HepG2 (cell line): ENCODE results near the gene NDUFB3. TPM values are rescaled to one million over a fixed set of nuclear protein-coding genes. Genes with fewer than 3 reads are reported as not detected.
A peak's percentile ranks its signal among the peaks of the same experiment; 100 is the strongest.

Source experiments
- ATF7-NPFF ChIP-seq: sonication (generic); formaldehyde crosslinking; IDR thresholded peaks from 2 replicates; pipeline ENCODE4 v1.8.1; 2023; ENCODE audit warnings: mild to moderate bottlenecking, low read depth, missing genetic modification reagents, moderate library complexity
- GPN1 ChIP-seq: sonication (generic); formaldehyde crosslinking; IDR thresholded peaks from 2 replicates; pipeline ENCODE4 v1.5.1; 2020; ENCODE audit warnings: missing genetic modification reagents, borderline replicate concordance
- IRF1 ChIP-seq: sonication (generic); formaldehyde crosslinking; IDR thresholded peaks from 2 replicates; pipeline ENCODE4 v1.4.0; 2020; ENCODE audit warnings: low read depth, mild to moderate bottlenecking, missing genetic modification reagents
- MLX ChIP-seq: IDR thresholded peaks from 2 replicates; pipeline ENCODE4 v1.6.1; 2016
- NAIF1 ChIP-seq: sonication (generic); formaldehyde crosslinking; IDR thresholded peaks from 2 replicates; pipeline ENCODE4 v1.5.0; 2020; ENCODE audit warnings: mild to moderate bottlenecking, missing genetic modification reagents, borderline replicate concordance
- NBN ChIP-seq: fragments of 450-650 bp; conservative IDR thresholded peaks from 2 replicates; pipeline ENCODE4 v1.6.1; 2017
- NCOA5 ChIP-seq: sonication (generic); formaldehyde crosslinking; IDR thresholded peaks from 2 replicates; pipeline ENCODE4 v1.4.0; 2020; ENCODE audit warnings: missing genetic modification reagents
- PRDM4 ChIP-seq: sonication (generic); formaldehyde crosslinking; IDR thresholded peaks from 2 replicates; pipeline ENCODE4 v1.9.0; 2021; ENCODE audit warnings: missing genetic modification reagents, borderline replicate concordance
- SMC3 ChIP-seq: IDR thresholded peaks from 2 replicates; pipeline ENCODE4 v1.6.1; 2011; ENCODE audit warnings: low read length, improper control_type of control experiment
- ZFX ChIP-seq: sonication (generic); formaldehyde crosslinking; IDR thresholded peaks from 2 replicates; pipeline ENCODE4 v1.4.0; 2020; ENCODE audit warnings: mild to moderate bottlenecking, low read depth, missing genetic modification reagents, moderate library complexity
- ZNF12 ChIP-seq: sonication (generic); formaldehyde crosslinking; IDR thresholded peaks from 2 replicates; pipeline ENCODE4 v1.5.0; 2020; ENCODE audit warnings: missing genetic modification reagents
- ZNF468 ChIP-seq: sonication (generic); formaldehyde crosslinking; IDR thresholded peaks from 2 replicates; pipeline ENCODE4 v1.8.0; 2022; ENCODE audit warnings: mild to moderate bottlenecking, moderate library complexity, missing genetic modification reagents
- ZNF552 ChIP-seq: sonication (generic); formaldehyde crosslinking; IDR thresholded peaks from 2 replicates; pipeline ENCODE4 v1.9.0; 2022; ENCODE audit warnings: missing genetic modification reagents, mild to moderate bottlenecking, borderline replicate concordance
- ZNF556 ChIP-seq: sonication (generic); formaldehyde crosslinking; IDR thresholded peaks from 2 replicates; pipeline ENCODE4 v1.4.0; 2020; ENCODE audit warnings: mild to moderate bottlenecking, missing genetic modification reagents, borderline replicate concordance
- ZNF562 ChIP-seq: sonication (generic); formaldehyde crosslinking; IDR thresholded peaks from 2 replicates; pipeline ENCODE4 v1.8.0; 2022; ENCODE audit warnings: missing genetic modification reagents, borderline replicate concordance
- ZNF746 ChIP-seq: sonication (generic); formaldehyde crosslinking; IDR thresholded peaks from 2 replicates; pipeline ENCODE4 v1.8.0; 2022; ENCODE audit warnings: mild to moderate bottlenecking, missing genetic modification reagents
- ZSCAN12 ChIP-seq: sonication (generic); formaldehyde crosslinking; IDR thresholded peaks from 2 replicates; pipeline ENCODE4 v1.9.0; 2021; ENCODE audit warnings: mild to moderate bottlenecking, missing genetic modification reagents
- polyA plus RNA-seq, 8 experiments: library from polyadenylated mRNA; depleted of rRNA in 3 of 8; stranded (reverse) in 7 of 8; unstranded in 1 of 8; fragments of >200 nt; fragmentation: Illumina TruSeq in 4 of 8; extraction: Trizol in 4 of 8; gene quantifications; 2 replicates each; pipeline versions ENCODE4 v1.2.1 to v1.2.3, GENCODE V29; 2011 to 2016; ENCODE audit warnings: low read depth in 4 of 8, missing spikeins in 1 of 8, mixed read lengths in 1 of 8; ENCODE audit not compliant: insufficient read depth in 1 of 8
- total RNA-seq, 5 experiments: library from RNA; depleted of rRNA; stranded (reverse); fragments of >200 nt; fragmentation: Illumina TruSeq; extraction: Trizol; gene quantifications; 2 replicates each; pipeline ENCODE4 v1.2.3, GENCODE V29; 2016; ENCODE audit warnings: low read depth in 1 of 5
- TF ChIP-seq, protein P1 (sequence below): sonication (generic); formaldehyde crosslinking; IDR thresholded peaks from 2 replicates; pipeline ENCODE4 v1.4.0; 2020; ENCODE audit warnings: missing genetic modification reagents, borderline replicate concordance
- TF ChIP-seq, protein P2 (sequence below): sonication (generic); formaldehyde crosslinking; IDR thresholded peaks from 2 replicates; pipeline ENCODE4 v1.9.0; 2021; ENCODE audit warnings: missing genetic modification reagents, borderline replicate concordance
- TF ChIP-seq, protein P3 (sequence below): sonication (generic); formaldehyde crosslinking; IDR thresholded peaks from 2 replicates; pipeline ENCODE4 v1.5.1; 2020; ENCODE audit warnings: missing genetic modification reagents, mild to moderate bottlenecking, borderline replicate concordance

The NDUFB3 gene
- total and polyA plus RNA-seq, 2 of the 13 experiments (the other 11 are each of a cell fraction or from before 2014, with no cell fraction given): 50.7 to 159 TPM

DNA sequence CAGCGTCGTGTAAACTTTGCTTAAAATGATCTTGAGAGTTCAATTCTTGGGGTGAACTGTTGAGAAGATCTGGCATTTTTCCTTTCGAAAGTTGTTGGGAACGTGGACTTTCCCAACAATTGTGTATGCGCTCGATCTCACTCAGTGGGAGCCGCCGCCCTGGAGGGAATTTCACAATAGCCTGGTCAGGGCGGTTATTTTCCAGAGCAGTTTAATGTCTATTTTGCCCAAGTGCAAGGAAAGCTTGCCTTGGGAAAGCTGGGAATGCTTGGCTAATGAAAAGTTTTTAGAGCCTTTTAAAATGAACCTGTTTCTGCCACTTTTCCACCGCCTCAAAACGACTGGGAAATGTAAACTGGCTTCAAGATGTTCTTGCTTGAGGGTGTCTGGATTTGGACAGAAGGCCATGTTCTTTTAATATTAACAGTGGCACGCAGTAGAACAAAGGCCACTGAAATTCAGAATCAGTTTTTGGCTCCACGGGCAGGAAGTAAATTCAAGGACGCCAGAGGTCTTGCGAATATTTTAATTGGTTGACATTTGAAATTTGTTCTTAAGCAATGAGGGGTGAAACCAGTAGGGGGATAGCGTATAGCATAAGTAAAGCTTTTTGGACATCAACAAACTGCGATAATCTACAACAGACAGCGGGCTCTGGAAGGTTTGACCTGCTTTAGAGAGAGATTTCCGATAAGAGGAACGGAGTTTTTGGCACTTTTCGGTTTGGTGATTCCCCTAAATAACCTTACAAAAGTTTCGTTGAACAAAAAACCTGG, 45.3 kb downstream of the NDUFB3 start (continued):
- no peak for TF ChIP-seq ATF7-NPFF (CRISPR knock-in tag)
- TF ChIP-seq, protein P1, sequence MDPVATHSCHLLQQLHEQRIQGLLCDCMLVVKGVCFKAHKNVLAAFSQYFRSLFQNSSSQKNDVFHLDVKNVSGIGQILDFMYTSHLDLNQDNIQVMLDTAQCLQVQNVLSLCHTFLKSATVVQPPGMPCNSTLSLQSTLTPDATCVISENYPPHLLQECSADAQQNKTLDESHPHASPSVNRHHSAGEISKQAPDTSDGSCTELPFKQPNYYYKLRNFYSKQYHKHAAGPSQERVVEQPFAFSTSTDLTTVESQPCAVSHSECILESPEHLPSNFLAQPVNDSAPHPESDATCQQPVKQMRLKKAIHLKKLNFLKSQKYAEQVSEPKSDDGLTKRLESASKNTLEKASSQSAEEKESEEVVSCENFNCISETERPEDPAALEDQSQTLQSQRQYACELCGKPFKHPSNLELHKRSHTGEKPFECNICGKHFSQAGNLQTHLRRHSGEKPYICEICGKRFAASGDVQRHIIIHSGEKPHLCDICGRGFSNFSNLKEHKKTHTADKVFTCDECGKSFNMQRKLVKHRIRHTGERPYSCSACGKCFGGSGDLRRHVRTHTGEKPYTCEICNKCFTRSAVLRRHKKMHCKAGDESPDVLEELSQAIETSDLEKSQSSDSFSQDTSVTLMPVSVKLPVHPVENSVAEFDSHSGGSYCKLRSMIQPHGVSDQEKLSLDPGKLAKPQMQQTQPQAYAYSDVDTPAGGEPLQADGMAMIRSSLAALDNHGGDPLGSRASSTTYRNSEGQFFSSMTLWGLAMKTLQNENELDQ (CRISPR knock-in tag): no peak
- TF ChIP-seq ZNF468 (CRISPR knock-in tag): no peak
- TF ChIP-seq NAIF1 (CRISPR knock-in tag): no peak
- no peak for TF ChIP-seq IRF1
- TF ChIP-seq GPN1 (CRISPR knock-in tag): no peak
- TF ChIP-seq ZNF746 (CRISPR knock-in tag): 0 out of 2 replicates have a peak, but pooled peaks have one; percentile 18
- no peak for TF ChIP-seq NCOA5
- TF ChIP-seq NBN: no peak
- no peak for TF ChIP-seq ZSCAN12
- peak; percentile 71; the same call in 1 of the 2 replicates for TF ChIP-seq ZFX (CRISPR knock-in tag)
- TF ChIP-seq, protein P2, sequence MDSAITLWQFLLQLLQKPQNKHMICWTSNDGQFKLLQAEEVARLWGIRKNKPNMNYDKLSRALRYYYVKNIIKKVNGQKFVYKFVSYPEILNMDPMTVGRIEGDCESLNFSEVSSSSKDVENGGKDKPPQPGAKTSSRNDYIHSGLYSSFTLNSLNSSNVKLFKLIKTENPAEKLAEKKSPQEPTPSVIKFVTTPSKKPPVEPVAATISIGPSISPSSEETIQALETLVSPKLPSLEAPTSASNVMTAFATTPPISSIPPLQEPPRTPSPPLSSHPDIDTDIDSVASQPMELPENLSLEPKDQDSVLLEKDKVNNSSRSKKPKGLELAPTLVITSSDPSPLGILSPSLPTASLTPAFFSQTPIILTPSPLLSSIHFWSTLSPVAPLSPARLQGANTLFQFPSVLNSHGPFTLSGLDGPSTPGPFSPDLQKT (CRISPR knock-in tag): no peak
- TF ChIP-seq ZNF12 (CRISPR knock-in tag): no peak
- TF ChIP-seq ZNF562 (CRISPR knock-in tag): no peak
- TF ChIP-seq PRDM4 (CRISPR knock-in tag): no peak
- TF ChIP-seq ZNF556 (CRISPR knock-in tag): no peak
- TF ChIP-seq, protein P3, sequence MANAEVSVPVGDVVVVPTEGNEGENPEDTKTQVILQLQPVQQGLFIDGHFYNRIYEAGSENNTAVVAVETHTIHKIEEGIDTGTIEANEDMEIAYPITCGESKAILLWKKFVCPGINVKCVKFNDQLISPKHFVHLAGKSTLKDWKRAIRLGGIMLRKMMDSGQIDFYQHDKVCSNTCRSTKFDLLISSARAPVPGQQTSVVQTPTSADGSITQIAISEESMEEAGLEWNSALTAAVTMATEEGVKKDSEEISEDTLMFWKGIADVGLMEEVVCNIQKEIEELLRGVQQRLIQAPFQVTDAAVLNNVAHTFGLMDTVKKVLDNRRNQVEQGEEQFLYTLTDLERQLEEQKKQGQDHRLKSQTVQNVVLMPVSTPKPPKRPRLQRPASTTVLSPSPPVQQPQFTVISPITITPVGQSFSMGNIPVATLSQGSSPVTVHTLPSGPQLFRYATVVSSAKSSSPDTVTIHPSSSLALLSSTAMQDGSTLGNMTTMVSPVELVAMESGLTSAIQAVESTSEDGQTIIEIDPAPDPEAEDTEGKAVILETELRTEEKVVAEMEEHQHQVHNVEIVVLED (CRISPR knock-in tag): no peak
- peak; percentile 9; the same call in 1 of the 2 replicates for TF ChIP-seq SMC3
- TF ChIP-seq MLX (CRISPR knock-in tag): no peak
- no peak for TF ChIP-seq ZNF552
